Fibroblast of lung (primary cell): ENCODE data around the gene ELP2.

Experiments used
- CTCF ChIP-seq, 2 donors: IDR thresholded peaks in 1 of 2; conservative IDR thresholded peaks in 1 of 2; 1 replicate in 1 of 2; 2 replicates in 1 of 2; pipeline ENCODE4 v1.5.1; 2011 to 2012; ENCODE audit warnings: low read length in 2 of 2, control low read depth in 1 of 2, inconsistent platforms in 1 of 2, low read depth in 1 of 2, mild to moderate bottlenecking in 1 of 2
- EZH2 ChIP-seq: IDR thresholded peaks from 2 replicates; pipeline ENCODE4 v1.5.1; 2012; ENCODE audit warnings: low read length, control low read depth, mild to moderate bottlenecking; ENCODE audit errors: missing control alignments

DNA sequence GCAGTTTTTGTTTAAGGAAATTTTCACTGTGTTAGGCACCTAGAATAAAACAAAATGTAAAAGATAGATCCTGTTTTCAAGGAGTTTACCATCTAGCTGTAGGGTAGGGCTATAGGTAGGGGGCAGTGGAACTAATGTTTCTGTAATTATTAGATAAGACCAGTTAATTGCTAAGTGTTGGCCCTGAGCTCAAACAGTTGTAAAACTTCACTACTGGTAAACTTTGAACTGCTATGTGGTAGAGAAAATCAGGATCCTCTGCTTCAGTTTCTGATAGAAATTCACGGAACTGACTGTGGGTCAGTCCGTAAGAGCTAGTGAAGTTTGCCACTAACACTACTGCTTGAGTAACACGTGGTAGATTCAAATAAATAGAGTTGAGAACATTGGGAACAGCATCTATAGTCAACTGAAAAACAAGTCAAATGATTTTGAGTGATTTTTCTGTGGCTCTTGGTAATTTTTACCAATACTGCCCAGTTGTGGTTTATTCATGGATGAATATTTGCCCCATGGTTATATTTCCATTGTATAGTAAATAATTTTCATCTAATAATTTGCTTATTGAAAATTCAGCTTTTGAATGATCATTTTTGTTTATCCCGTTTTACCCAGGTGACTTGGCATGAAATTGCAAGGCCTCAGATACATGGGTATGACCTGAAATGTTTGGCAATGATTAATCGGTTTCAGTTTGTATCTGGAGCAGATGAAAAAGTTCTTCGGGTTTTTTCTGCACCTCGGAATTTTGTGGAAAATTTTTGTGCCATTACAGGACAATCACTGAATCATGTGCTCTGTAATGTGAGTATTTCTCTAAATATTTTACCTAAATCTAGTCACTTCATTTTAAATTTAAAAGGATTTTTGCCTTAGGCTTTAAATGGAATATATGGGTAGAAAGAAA, 26.4 kb downstream of the ELP2 start:
- TF ChIP-seq CTCF (conservative IDR thresholded peaks at IDR 0.05 in 1 of 2, IDR thresholded peaks at IDR 0.05 in 1 of 2; ENCODE audit: low read depth in 1 of 2, low read length in 2 of 2) = no peak
- TF ChIP-seq EZH2 = no peak
